Urinary bladder (tissue), 4 donors: ENCODE results near the gene RUNDC3A. TPM values are rescaled to one million over a fixed set of nuclear protein-coding genes. Genes with fewer than 3 reads are reported as not detected.

ENCODE experiments used
- DNase-seq: peaks from one replicate; pipeline ENCODE4 v3.0.0-alpha.2; 2015; ENCODE audit errors: extremely low spot score
- H3K27ac ChIP-seq: one replicate; pipeline ENCODE4 v1.5.1; 2013; ENCODE audit warnings: low read depth, mild to moderate bottlenecking, moderate library complexity
- H3K36me3 ChIP-seq: one replicate; pipeline ENCODE4 v1.6.1; 2013; ENCODE audit warnings: mild to moderate bottlenecking, moderate library complexity; ENCODE audit not compliant: insufficient read depth
- H3K4me1 ChIP-seq: one replicate; pipeline ENCODE4 v1.6.1; 2013; ENCODE audit warnings: mild to moderate bottlenecking, moderate library complexity; ENCODE audit not compliant: insufficient read depth
- H3K4me3 ChIP-seq: one replicate; pipeline ENCODE4 v1.5.1; 2013; ENCODE audit warnings: low read depth, low read length
- WGBS: extraction: QIAGEN DNeasy Blood & Tissue Kit; methylation state at CpG from one replicate; pipeline ENCODE4 v1.1.7; 2013; 5-methylcytosine and 5-hydroxymethylcytosine counted together
- polyA plus RNA-seq: library from polyadenylated mRNA; stranded (reverse); fragments of 200-250 nt; gene quantifications from one replicate; pipeline ENCODE4 v1.2.3, GENCODE V29; 2013
- total RNA-seq: library from RNA; depleted of rRNA; stranded (reverse); fragments of >200 nt; gene quantifications from one replicate; pipeline ENCODE4 v1.2.3, GENCODE V29; 2014
- donor health status: healthy with polysubstance abuse.
- donor health status: healthy.

Gene RUNDC3A
- total RNA-seq (2.0 TPM), polyA plus RNA-seq (1.8 TPM)

DNA sequence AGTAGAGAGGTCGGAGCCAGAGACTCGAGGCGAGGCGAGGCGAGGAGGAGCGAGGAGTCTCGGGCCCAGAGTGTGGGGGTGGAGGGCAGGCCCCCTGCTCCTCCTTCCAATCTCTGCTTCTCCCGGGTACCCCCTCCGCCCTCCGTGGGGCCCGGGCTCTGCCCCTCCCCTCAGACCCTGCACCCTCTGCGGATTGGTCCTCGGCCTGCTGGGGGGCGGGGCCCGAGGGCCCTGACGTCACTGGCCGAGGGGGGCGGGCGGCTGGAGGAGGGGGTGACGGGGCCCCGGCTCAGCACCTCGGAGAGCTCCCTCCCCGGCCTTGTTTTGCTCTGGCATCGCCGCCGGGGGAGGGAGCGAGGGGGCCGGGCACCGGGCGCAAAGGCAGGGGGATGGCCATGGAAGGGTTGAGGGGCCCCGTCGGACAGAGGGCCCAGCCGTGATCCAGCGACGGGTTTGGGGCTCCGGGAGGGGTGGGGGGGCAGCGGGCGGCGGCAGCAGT lies at the start of gene RUNDC3A:
TSS of gene RUNDC3A (plus strand) at position 282 of the 499 bp plus-strand sequence. CDS start 232 bp downstream, outside the sequence.
- WGBS: under 1% methylated on average over 39 of the region's 39 CpGs
- Histone ChIP-seq H3K36me3 (no peaks in the 10 kb centered on the region), H3K4me1 (no peaks in the 10 kb centered on the region), H3K4me3 (peak within 1 kb of the TSS; percentile 14), H3K27ac (no peak within 1 kb of the TSS)
- DNase-seq: peak; percentile 66

DNA sequence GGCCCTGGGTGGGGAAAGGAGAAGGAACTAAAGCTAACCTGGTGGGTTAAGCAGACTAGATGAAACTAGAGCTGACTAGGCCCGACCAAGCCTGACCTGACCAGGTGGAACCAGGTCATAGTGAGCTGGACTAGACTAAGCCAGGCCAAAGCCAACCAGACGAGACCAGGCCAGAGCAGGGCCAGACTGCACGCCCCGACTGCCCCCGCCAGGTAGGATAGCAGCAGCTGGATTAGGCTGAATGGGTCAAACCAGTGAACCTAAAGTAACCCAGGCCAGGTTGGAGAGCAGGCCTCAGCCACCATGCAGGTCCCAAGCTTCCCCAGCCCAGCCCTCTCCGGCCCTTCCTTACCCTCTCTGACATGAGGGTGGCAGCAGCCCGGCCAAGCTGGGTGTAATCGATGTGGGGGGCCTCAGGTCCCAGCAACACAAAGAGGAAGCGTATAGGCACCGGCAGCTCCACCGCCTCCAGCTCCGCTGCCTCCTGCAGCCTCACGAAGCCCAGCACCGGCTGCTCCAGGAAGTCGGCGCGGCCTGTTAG lies 49.5 kb upstream of the RUNDC3A start:
- no peaks in the 10 kb centered on the region for H3K4me1 ChIP-seq
- WGBS: 75% methylated on average over 17 of the region's 17 CpGs
- no peak overlapping the region for H3K4me3 ChIP-seq
- no peak for DNase-seq
- no peak overlapping the region for H3K27ac ChIP-seq
- H3K36me3 ChIP-seq: no peaks in the 10 kb centered on the region

DNA sequence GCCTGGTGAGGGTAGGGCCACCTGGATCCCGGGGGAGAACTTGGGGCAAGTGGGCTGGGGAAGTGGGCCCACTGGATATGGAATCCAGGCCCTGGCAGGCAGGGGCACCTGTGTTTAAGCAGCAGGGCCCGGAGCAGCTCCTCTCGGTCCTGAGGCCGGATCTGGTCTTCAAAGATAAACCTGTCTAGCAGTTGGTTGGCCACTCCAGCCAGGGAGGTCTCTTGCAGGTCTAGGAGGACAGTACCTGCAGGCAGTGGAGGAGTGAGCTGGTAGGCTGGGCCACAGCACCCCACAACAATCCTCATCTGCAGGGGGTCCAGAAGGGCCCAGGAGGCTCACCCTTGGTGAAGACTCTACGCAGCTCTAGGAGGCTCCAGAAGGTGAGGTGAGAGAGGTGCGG lies 48.1 kb upstream of the RUNDC3A start:
- 92% methylated on average over 6 of the region's 6 CpGs for WGBS
- Histone ChIP-seq H3K36me3 (no peaks in the 10 kb centered on the region), H3K4me1 (no peaks in the 10 kb centered on the region), H3K27ac (no peak overlapping the region), H3K4me3 (no peak overlapping the region)
- DNase-seq: no peak

DNA sequence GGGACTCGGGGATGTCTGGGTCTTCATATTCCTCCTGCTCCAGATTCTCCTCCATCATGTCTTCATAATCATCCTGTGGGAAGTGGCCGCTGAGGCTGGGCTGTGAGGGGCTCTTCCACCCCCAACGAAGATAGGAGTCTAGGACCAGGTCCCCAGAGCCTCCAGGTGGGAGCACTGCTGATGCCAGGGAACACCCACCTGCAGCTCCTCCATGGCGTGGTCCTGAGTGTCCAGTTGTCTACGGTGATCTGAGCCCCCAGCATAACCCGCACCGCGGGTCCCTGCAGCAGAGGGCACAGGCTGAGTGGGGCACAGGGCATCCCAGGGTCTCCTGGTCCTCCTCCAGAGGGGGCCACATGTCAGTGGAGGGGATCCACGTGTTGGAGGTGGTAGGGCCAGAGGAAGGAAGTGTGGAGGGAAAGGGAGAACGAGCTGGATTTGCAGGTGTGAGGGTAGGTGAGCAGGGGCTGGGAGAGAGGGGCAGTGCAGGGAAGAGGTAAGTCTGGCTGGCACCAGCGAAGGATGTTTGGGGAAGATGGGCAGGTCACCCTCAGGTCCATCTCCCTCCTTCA lies 45.7 kb upstream of the RUNDC3A start:
- H3K4me3 ChIP-seq: no peak overlapping the region
- H3K4me1 ChIP-seq: no peaks in the 10 kb centered on the region
- H3K27ac ChIP-seq: no peak overlapping the region
- no peaks in the 10 kb centered on the region for H3K36me3 ChIP-seq
- WGBS: 69% methylated on average over 11 of the region's 11 CpGs
- DNase-seq: no peak

DNA sequence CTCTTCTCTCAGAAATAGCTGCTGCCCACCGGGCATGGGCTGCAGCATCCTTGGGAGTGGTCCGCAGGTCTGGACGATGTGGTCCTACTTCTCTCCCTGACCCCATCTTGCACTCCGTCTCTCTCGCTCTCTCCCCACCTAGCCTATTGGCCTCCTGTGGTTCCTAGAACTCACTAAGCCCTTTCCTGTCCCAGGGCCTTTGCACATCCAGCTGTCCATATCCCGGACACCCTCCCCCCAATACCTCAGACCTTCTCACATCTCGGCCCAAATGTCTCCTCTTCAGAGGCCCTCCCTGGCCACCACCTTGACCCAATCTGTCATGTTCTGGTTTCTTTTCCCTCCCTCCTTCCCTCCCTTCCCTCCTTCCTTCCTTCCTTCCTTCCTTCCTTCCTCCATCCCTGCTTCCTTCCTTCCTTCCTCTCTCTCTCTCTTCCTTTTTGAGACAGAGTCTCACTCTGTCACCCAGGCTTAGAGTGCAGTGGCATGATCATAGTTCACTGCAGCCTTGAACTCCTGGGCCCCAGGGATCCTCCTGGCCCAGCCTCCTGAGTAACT lies 45.0 kb upstream of the RUNDC3A start:
- WGBS: 86% methylated on average over 7 of the region's 7 CpGs
- no peak overlapping the region for H3K27ac ChIP-seq
- no peak for DNase-seq
- no peaks in the 10 kb centered on the region for H3K36me3 ChIP-seq
- no peaks in the 10 kb centered on the region for H3K4me1 ChIP-seq
- no peak overlapping the region for H3K4me3 ChIP-seq

DNA sequence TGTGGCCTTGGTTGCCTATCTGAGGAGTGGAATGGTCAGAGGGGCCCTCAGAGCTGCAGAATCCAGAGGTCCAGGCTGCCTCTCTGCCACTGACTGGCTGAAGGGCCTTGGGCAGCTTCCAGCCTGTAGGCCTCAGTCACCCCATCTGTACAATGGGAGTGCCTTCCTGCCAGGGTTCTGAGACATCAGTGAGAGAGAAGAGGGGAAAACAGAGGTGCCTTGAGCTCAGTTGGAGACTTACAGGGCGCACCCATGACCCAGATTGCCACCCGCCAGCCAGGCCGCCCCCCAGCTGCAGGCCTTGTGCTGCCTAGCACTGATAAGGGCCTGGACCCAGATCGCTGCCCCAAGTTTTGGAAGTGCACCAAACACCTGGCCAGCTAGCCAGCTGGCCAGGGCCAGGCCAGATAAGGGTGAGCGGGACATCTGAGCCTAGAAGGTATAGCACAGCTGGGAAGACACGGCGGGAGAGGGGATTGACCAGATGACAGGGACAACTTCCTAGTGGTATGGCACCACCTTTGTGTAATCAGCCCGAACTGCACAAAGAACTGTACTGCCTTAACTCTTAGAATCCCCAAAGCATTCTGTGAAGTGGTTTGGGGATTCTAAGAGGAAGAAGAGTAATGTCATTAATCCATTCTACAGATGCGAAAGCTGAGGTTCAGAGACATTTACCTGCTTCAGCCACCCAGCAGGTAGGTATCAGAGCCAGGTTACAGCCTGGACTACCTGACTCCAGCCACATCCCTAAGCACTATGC lies 41.8 kb upstream of the RUNDC3A start:
- no peak for DNase-seq
- 64% methylated on average over 9 of the region's 9 CpGs for WGBS

DNA sequence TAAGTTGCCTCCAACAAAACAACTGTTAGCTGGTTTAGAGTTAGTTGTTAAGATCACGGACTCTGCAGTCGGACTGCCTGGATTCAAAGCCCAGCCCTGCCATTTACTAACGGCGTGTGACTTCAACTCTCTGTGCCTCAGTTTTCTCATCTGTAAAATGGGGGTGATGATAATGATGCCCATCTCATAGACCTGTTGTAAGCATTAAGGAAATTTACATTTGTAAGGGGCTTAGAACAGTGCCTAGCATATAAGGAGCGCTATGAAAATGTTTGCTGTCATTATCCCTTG lies 41.3 kb upstream of the RUNDC3A start:
- DNase-seq: no peak
- 93% methylated on average over 5 of the region's 5 CpGs for WGBS
- no peak overlapping the region for H3K4me3 ChIP-seq
- H3K4me1 ChIP-seq: no peaks in the 10 kb centered on the region
- H3K36me3 ChIP-seq: no peaks in the 10 kb centered on the region
- H3K27ac ChIP-seq: no peak overlapping the region

More for the DNA sequence above, 41.8 kb upstream of the RUNDC3A start:
- Histone ChIP-seq H3K4me1 (no peaks in the 10 kb centered on the region), H3K27ac (no peak overlapping the region), H3K4me3 (no peak overlapping the region), H3K36me3 (no peaks in the 10 kb centered on the region)

DNA sequence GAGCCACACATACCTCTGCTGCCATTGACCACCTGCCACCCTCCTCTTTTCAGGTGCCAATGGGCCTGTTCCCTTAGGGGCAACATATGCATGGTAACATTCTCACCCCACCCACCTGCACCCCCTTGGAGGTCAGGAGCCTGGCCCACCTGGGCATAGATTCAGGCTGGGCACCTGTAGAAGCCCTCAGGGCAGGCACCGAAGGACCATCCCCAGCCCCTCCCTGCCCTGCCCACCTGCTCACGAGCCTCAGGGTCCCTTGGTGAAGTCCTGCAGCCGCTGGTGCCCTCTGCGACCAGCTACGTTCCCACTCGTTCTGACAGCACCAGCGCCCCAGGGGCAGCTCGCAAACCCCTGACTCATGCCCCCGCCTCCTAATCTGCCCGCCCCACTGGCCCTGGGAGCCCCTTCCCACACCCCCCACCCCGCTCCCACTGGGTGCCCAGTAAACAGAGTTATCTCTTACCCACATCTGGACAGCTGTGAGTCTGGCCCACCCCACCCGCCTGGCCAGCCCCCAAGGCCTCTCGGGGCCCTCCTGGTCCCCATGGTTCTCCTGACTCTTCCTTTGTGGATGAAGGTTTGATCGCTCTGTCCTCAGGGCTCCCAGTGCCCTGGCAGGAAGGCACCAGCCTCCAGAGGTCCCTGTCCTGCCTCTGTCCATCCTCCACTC lies 40.4 kb upstream of the RUNDC3A start, which contains the start of gene SLC4A1:
TSS of gene SLC4A1 (minus strand) at position 318 of the 673 bp plus-strand sequence. CDS start 5,269 bp downstream, outside the sequence.
- no peak for DNase-seq
- no peak within 1 kb of the TSS for H3K4me3 ChIP-seq
- no peaks in the 10 kb centered on the region for H3K4me1 ChIP-seq
- WGBS: 62% methylated on average over 14 of the region's 14 CpGs
- no peaks in the 10 kb centered on the region for H3K36me3 ChIP-seq
- no peak within 1 kb of the TSS for H3K27ac ChIP-seq

DNA sequence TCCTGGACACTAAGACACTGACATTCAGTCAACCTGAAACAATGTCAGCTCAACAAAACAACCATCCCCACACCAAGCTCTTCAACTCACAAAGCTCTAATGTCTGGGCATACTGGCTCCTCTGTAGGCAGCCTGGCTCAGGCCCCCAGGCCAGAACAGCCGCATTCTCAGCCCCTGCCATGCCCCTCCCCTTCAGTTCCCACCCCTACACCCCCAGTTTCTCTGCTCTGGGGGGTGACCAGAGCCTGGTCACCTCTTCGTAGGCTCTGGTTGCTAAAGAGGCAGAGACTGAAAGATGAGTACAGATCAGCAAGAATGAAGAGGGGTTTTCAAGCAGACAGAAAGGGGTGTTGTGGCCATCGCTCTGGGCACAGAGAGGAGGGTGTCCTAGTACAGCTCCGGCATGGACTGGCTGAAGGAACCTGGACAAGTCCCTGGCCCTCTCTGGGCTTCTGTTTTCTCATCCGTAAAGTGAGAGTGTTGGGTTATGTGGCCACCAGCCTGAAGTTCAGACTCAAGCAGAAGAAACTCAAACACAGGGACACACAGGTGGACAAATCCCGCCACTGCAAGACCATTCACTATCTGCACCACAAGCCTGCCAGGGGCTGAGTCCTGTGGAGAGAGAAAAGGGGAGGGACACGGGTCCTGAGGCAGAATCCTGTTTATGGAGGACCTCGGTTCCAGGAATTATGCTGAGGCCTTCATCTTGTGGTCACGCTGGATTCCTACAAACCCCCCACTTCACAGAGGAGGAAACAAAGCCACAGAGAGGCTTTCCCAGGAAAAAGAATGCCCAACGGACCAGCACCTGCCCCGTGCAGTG lies 39.5 kb upstream of the RUNDC3A start:
- no peak overlapping the region for H3K27ac ChIP-seq
- no peak overlapping the region for H3K4me3 ChIP-seq
- 71% methylated on average over 11 of the region's 11 CpGs for WGBS
- H3K4me1 ChIP-seq: no peaks in the 10 kb centered on the region
- no peaks in the 10 kb centered on the region for H3K36me3 ChIP-seq
- no peak for DNase-seq

DNA sequence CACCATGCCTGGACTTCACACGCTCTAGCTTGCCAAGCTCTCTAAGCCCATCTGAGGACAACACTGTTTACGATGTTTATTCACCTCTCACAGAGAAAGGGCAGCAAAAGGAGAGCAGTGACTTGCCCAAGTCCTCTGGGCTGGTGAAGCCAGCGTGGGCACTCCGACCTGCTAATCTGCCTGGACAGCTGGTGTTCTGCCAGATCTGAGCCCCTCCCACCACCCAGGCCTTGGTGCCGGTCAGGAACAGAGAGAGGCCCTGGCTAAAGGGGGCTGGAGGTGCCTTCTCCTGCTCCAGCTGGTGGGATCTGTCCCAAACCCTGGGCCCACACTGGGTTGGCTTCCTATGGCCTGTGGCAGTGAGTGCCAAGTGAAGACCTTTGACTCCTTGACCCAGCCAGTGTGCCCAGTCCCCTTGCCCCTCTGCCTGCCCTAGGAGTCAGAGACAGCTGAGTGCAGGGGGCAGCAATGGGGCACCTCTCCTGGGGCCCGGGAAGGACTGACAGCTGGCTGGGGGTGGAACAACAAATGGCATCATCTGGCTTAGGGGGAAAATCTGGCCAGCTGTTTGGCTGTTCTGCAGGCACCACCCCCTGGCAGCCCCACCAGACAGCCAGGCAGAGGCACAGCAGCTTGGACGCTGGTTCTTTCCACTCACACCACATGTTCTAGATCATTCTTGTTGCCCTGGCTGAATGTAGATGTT lies 38.7 kb upstream of the RUNDC3A start:
- Histone ChIP-seq H3K27ac (no peak overlapping the region), H3K36me3 (no peaks in the 10 kb centered on the region), H3K4me1 (no peaks in the 10 kb centered on the region), H3K4me3 (no peak overlapping the region)
- DNase-seq: no peak
- 52% methylated on average over 7 of the region's 7 CpGs for WGBS

DNA sequence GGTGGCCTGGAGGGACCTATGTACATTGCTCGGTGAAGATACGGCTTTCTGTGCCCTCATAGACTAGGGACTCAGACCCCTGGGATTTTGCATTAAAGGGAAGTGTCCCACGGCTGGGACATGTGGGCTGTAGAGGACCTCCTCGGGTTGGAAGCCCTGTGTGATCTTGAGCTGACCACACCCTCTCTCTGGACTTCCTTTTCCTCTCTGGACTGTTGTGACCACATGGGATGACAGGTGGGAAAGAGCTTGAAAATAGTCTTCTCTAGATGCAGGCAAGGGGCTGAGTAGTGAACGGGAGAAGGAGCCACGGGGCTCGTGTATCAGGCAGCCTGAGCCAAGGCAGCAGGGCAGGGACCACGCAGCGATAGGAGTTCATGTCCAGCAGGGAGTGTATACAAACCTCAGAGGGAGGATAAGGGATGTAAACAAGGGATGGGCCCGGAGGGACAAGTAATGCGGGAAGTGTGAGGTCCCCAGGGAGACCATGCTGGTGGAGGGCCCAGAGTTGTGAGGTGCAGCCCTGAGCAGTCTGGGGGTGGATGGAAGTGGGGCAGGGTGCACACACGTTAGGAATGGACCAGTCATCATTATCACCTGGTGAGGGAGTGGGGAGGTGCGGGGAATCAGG lies 36.0 kb upstream of the RUNDC3A start:
- Histone ChIP-seq H3K4me1 (no peaks in the 10 kb centered on the region), H3K36me3 (no peaks in the 10 kb centered on the region), H3K4me3 (no peak overlapping the region), H3K27ac (no peak overlapping the region)
- WGBS: 38% methylated on average over 13 of the region's 13 CpGs
- DNase-seq: no peak

DNA sequence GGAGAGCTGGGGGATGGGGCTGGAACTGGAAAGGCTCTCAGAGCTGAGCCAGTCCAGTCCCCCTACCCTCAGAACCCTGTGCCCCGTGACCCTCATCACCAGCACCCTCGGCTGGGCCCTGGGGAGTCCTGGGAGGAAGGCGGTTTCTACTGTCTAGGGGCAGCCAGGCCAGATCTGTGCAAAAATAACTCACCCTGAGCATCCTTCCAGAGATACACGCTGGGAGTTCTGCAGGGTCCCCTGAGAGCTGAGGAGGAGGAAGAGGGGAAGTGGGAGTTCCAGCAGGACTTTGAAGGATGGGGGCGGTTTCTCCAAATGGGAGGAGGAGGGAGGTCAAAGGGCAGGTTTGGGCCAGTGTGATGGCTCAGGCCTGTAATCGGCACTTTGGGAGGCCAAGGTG lies 35.4 kb upstream of the RUNDC3A start:
- H3K4me1 ChIP-seq: no peaks in the 10 kb centered on the region
- WGBS: 67% methylated on average over 6 of the region's 6 CpGs
- no peak overlapping the region for H3K27ac ChIP-seq
- no peaks in the 10 kb centered on the region for H3K36me3 ChIP-seq
- no peak overlapping the region for H3K4me3 ChIP-seq
- DNase-seq: no peak
